Left hindlimb (tissue), 1 donor: ENCODE data around the gene BICD1.
"Not testable (repeated sequence)": the region's sequence is repeated elsewhere in the genome, so short reads cannot be mapped to it uniquely, and the experiment has no call there.

Experiments used
- DNase-seq: peaks from one replicate; pipeline ENCODE4 v3.0.0-alpha.2; 2018

BICD1 gene

DNA sequence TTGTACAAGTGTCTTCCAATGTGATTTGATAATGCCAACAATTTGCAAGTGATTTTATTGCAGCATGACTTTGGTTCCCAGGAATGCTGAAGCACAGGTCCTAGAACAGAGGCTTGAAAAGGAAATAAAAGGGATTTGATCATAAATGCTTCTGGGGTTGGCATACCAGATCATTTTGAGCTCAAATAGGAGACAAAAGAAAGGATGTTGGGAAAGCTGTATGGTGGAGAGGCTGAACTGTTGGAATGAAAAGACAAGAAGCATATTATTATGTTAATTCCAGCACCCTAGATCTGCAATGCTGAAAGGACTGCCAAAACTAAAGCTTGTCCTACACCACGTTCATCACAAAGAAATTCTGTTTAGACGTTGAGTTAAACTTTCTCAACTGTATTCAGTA is 143.1 kb downstream of the BICD1 start:
- DNase-seq = no peak

- DNase-seq = no peak
Measured at GRCh38 chr12:32252199-32253073, 145.8 kb downstream of the BICD1 start.

- DNase-seq = no peak
Measured at GRCh38 chr12:32253154-32253790, 146.6 kb downstream of the BICD1 start.

- no peak for DNase-seq
Measured at GRCh38 chr12:32254260-32254956, 147.8 kb downstream of the BICD1 start.

DNA sequence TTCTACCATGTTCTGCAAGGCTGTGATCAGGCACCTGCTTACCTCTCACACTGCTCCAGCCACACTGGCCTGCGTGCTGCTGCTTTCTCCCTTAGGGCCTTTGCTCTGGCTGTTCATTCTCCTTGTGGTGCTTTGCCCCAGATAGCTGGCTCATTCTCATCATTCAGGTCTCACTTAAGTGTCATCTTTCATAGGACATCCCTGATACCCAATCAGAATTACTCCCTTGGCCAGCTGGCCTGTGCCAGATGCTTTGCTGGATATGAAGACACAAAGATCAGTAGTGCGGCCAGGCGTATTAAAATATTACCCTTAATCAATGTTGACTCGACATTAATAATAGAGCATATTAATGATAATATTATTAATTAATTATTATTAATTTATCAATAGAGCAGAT is 148.9 kb downstream of the BICD1 start:
- DNase-seq = no peak

DNA sequence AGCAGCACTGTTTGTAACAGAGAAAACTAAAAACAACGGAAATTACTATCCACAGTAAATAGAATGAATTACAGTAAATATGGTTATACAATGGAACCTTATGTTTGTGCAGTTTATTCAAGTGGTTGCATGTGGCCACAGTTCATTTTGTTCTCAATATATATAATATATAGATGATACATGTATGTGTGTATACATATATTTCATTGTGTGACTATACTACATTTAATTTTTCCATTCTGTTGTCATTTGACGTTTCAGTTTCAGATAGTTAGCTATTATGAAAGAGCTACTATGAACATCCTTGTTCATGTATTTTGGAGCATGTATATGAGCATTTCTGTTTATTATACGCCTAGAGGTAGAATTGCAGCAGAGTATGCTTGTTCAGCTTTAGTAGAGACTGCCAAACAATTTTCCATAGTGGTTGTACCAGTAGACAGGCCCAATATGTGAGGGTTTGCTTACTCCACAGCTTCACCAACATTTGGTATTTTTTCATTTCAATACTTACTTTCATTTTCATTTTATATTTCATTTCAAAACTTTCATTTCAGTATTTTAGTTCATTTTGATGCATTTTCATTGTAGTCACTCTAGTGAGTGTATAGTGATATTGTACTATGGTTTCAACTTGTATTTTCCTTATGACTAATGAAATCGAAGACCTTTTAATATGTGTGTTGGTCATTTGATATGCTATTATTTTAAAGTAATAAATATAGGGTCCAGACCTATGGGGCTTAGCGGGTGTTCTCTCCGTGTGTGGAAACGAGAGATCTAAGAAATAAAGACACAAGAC is 151.2 kb downstream of the BICD1 start:
- DNase-seq = no peak

- no peak for DNase-seq
Measured at GRCh38 chr12:32260696-32261095, 154.0 kb downstream of the BICD1 start.

DNA sequence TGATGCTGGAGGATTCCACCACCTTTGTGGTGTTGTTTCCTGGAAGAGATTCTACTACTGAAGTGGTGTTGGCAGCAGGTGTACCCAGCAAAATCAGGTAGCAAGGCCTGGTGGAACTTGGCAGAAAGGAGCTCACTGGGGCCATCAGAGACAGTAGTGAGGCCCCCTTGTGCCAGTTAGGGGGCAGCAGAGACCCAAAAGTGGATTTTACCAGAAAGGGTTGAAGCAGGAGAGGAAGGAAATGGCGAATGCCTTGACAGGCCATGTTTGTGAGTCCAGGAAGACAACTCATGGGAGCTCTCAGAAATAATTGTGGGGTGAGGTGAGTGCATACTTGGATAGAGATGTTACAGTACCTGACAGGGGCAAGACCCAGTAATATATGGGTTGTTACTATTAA is 155.0 kb downstream of the BICD1 start:
- no peak for DNase-seq

- peak; percentile 60 for DNase-seq
Measured at GRCh38 chr12:32264961-32265360, 158.3 kb downstream of the BICD1 start.

GRCh38 chr12:32265456-32265855 is 158.8 kb downstream of the BICD1 start:
- DNase-seq = no peak

DNA sequence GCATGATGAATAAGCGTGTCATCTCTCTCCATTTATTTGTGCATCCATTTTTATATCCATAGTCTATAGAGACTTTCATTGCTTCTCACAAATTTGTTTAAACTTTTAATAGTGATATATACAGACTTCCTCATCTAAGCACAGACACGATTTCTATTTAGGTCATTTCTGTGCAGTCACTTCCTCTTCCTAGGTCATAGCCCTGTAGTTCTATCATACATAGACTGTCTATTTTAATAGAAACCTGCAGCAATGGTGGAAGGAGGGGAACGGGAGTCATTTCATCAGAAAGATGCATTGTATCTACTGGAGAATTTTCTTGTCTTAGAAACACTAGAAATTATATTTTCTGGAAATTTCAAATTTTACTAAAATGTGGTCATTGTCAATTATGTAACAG is 159.3 kb downstream of the BICD1 start:
- no peak for DNase-seq

DNA sequence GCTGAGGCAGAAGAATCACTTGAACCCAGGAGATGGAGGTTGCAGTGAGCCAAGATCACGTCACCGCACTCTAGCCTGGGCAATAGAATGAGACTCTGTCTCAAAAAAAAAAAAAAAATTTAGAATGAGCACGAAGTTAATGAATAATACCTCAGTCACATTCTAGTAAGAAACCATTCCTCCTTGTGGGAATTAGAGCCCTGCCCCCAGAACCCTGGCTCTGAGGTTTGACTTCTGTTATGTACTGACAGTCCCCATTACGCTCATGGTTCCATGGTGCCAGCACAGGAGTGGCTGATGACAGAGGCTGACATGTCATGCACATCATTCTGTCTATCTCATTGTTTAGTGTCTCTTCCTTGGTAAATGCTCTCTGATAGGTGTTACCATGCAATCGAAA is 160.1 kb downstream of the BICD1 start:
- no peak for DNase-seq

DNA sequence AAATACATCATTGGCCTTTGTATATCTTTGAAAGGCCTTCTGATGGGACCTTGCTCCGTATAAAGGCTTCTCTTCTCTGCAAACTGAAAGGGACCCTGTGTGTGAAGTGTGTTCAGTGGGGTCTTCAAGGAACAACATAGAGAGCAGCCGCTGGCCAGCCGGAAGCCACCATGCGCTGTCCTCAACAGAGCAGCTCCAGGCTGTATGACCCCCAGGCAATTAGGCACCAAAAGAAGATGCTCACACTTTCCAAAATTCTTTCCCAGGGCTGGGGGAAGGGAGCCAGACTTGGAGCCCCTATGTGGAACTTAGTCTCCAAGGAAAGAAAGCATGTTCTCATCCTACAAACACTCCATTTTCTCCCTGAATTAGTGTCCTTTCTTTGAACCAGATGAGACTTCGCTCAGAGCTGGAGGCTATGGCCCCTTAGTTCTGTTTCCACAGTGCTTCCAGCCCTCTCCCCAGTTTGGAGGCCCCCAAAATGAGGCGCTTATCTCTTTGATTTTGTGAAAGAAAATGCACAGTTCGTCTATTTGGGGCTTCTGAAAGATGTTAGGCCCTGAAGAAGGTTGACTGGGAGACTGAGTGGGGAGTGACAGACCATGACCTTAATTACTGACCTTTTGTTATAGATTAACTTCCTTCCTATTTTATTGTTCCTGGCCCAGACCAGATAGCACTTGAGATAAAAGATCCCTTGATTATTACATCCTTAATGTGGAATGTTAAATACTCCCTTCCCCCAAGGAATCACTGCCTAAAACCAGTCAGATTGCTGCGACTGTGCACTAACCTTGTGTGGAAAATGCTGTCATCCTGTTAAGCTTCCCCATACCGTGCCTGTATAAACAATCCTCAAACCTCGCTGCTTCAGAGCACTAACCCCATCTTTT is 164.4 kb downstream of the BICD1 start:
- DNase-seq = peak; percentile 41

- no peak for DNase-seq
Measured at GRCh38 chr12:32272465-32272864, 165.8 kb downstream of the BICD1 start.

DNA sequence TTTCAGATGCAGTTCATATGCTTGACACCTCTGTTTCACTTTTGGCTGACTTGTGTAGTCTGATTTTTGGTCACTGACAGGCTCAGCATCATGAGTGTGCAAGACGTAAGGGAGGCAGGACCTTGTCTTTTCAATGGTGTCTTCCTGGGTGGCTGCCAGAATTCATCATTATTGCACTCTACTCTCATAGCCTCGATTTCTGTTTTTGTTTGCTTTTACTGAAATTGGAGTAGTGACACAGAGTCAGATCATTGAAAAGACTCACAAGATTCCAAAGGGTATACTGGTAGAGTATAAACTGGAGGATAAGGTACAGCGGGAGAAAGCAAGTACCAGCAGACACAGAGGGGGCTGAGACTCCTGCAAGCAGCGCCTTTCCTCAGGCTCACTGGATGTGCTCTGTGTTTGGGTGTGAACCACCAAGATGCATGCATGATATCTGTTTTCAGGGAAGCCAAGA is 166.4 kb downstream of the BICD1 start:
- DNase-seq = no peak

DNA sequence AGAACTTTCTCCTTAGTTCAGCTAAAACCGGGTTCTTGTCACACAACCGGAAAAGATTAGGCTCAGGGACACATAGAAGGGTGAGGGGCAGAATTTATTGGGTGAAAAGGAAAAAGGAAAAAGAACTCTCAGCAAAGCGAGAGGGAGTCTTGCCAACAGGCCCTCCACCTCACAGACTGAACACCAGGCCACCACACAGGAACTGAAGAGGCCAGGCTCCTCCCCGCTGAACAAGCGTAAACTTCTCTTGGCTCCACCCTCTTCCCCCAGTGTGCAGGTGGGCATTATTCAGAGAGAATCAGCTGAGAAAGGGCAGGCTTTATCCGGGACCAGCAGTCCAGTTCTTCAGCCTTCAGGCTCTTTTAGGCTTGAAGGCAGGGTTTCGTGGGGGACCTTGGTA is 167.1 kb downstream of the BICD1 start:
- DNase-seq = no peak

GRCh38 chr12:32274665-32275064 is 168.0 kb downstream of the BICD1 start:
- DNase-seq = no peak

- not testable (repeated sequence) for DNase-seq
Measured at GRCh38 chr12:32275520-32275919, 168.9 kb downstream of the BICD1 start.

GRCh38 chr12:32277774-32278173 is 171.1 kb downstream of the BICD1 start:
- DNase-seq = no peak

- no peak for DNase-seq
Measured at GRCh38 chr12:32281098-32281497, 174.5 kb downstream of the BICD1 start.

GRCh38 chr12:32284561-32284960 is 177.9 kb downstream of the BICD1 start:
- DNase-seq = no peak

- no peak for DNase-seq
Measured at GRCh38 chr12:32285021-32285420, 178.4 kb downstream of the BICD1 start.
